ENCODE measurements around the gene GCGR.

- TF ChIP-seq CTCF (IDR thresholded peaks at IDR 0.05) (no peak), POLR2A (IDR thresholded peaks at IDR 0.05) (no peak)
Observed at GRCh38 chr17:81843713-81844326, 39.9 kb downstream of the GCGR start.

Measured in uterus (tissue), 2 donors.